ENCODE data around the gene SH3GL1.

- TF ChIP-seq CTCF (IDR thresholded peaks at IDR 0.05; ENCODE audit: low read length) (no peak), EZH2 (optimal IDR thresholded peaks at IDR 0.05; ENCODE audit: low read depth, low read length) (no peak)
These were observed 76.7 kb downstream of the SH3GL1 start for GRCh38 chr19:4323692-4324091.
